ENCODE measurements around the gene GOLGA6L26.
"Not testable (repeated sequence)": the region's sequence is repeated elsewhere in the genome, so short reads cannot be mapped to it uniquely, and the experiment has no call there.

Gene GOLGA6L26

DNA sequence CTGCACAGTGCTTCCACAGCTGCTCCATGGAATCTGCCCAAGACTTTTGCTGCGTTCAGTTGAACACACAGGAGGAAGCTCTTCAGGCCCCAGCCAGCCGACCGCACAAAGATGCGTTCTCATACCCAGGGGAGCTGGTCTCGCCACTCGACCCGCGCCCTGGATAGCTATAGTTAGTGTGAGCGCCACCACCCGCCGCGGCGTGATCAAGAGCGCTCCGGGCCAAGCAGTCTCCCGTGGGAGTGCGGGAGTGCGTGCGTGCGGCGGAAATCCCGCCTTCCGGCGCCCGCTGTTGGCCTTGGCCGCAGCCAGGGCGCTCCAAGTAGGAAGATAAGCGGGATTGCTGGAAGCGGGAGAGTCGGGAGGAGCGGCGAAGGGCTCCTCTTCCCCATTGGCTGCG lies 30.8 kb downstream of the GOLGA6L26 start:
- not testable (repeated sequence) for H3K9me2 ChIP-seq (replicated peaks; ENCODE audit: insufficient read depth, low read length); H3K27me3 ChIP-seq (replicated peaks; ENCODE audit: insufficient read depth, low read length); H3K36me3 ChIP-seq (replicated peaks; ENCODE audit: insufficient read depth, low read length); H4K20me1 ChIP-seq (ENCODE audit: insufficient read depth, low read length); H3K4me2 ChIP-seq (ENCODE audit: low read depth, low read length); H3K4me1 ChIP-seq (ENCODE audit: low read length); H3K4me3 ChIP-seq (ENCODE audit: low read length); DNase-seq; H3K9ac ChIP-seq (ENCODE audit: low read length); H3K9me3 ChIP-seq (replicated peaks; ENCODE audit: insufficient read depth, low read length); H2AFZ ChIP-seq (ENCODE audit: low read length); H3K27ac ChIP-seq (ENCODE audit: low read length)
- Histone ChIP-seq H3K79me2 (ENCODE audit: low read length) (peaks cover 29% of the 10 kb centered on the region), H3F3A (ENCODE audit: insufficient read depth, low read length) (peaks cover 12% of the 10 kb centered on the region)
